ENCODE results near the gene TXNDC2.

The TXNDC2 gene

GRCh38 chr18:9861157-9861556, 24.6 kb upstream of the TXNDC2 start:
- DNase-seq = no peak

GRCh38 chr18:9861933-9862332, 23.8 kb upstream of the TXNDC2 start:
- no peak for DNase-seq

- no peak for DNase-seq
These were observed 23.1 kb upstream of the TXNDC2 start for GRCh38 chr18:9862686-9863085.

GRCh38 chr18:9863282-9863681, 22.5 kb upstream of the TXNDC2 start:
- no peak for DNase-seq

- no peak for DNase-seq
These were observed 19.8 kb upstream of the TXNDC2 start for GRCh38 chr18:9865764-9866490.

- DNase-seq = no peak
These were observed 19.1 kb upstream of the TXNDC2 start for GRCh38 chr18:9866627-9867026.

GRCh38 chr18:9867071-9867594, 18.6 kb upstream of the TXNDC2 start:
- DNase-seq = no peak

GRCh38 chr18:9868857-9869714, 16.7 kb upstream of the TXNDC2 start:
- DNase-seq = no peak

- peak; percentile 88 to 89 for DNase-seq
These were observed 15.9 kb upstream of the TXNDC2 start for GRCh38 chr18:9869715-9870430.

GRCh38 chr18:9870431-9871008, 15.3 kb upstream of the TXNDC2 start:
- DNase-seq = no peak

GRCh38 chr18:9871244-9871746, 14.5 kb upstream of the TXNDC2 start:
- no peak for DNase-seq

GRCh38 chr18:9872823-9873222, 12.9 kb upstream of the TXNDC2 start:
- no peak for DNase-seq

GRCh38 chr18:9874728-9875127, 11.0 kb upstream of the TXNDC2 start:
- DNase-seq = no peak

GRCh38 chr18:9876212-9876866, 9.4 kb upstream of the TXNDC2 start:
- no peak for DNase-seq

GRCh38 chr18:9876867-9877654, 8.7 kb upstream of the TXNDC2 start:
- DNase-seq = no peak

GRCh38 chr18:9877655-9878014, 8.1 kb upstream of the TXNDC2 start:
- no peak for DNase-seq

GRCh38 chr18:9878095-9878494, 7.7 kb upstream of the TXNDC2 start:
- DNase-seq = no peak

- no peak for DNase-seq
These were observed 7.0 kb upstream of the TXNDC2 start for GRCh38 chr18:9878783-9879242.

- no peak for DNase-seq
These were observed 1.7 kb upstream of the TXNDC2 start for GRCh38 chr18:9884090-9884489.

GRCh38 chr18:9884532-9885140, 1.1 kb upstream of the TXNDC2 start:
- DNase-seq = no peak

- no peak for DNase-seq
These were observed 204 bp downstream of the TXNDC2 start for GRCh38 chr18:9886005-9886348.
